H1 (cell line): ENCODE measurements around the gene NELL1.

Experiments
- BACH1 ChIP-seq: IDR thresholded peaks from 2 replicates; pipeline ENCODE4 v1.6.1; 2012; ENCODE audit warnings: low read length, improper control_type of control experiment
- CEBPB ChIP-seq: IDR thresholded peaks from 2 replicates; pipeline ENCODE4 v1.6.1; 2012; ENCODE audit warnings: low read depth, low read length
- CTCF ChIP-seq, 3 experiments: IDR thresholded peaks; 1 replicate in 2 of 3; 2 replicates in 1 of 3; pipeline versions ENCODE4 v1.5.1 to v1.6.1; 2011; ENCODE audit warnings: low read length in 3 of 3, mild to moderate bottlenecking in 3 of 3, inconsistent platforms in 2 of 3, low read depth in 1 of 3, moderate library complexity in 1 of 3; ENCODE audit not compliant: insufficient read depth in 1 of 3; ENCODE audit errors: control extremely low read depth in 1 of 3
- GTF2F1 ChIP-seq: IDR thresholded peaks from 2 replicates; pipeline ENCODE4 v1.6.1; 2012; ENCODE audit warnings: low read depth, low read length, improper control_type of control experiment, borderline replicate concordance
- POLR2A ChIP-seq, 2 experiments: IDR thresholded peaks; 1 replicate in 1 of 2; 2 replicates in 1 of 2; pipeline ENCODE4 v1.6.1; 2011; ENCODE audit warnings: low read depth in 2 of 2, low read length in 2 of 2, mild to moderate bottlenecking in 2 of 2; ENCODE audit errors: control extremely low read depth in 1 of 2
- POU5F1 ChIP-seq: IDR thresholded peaks from 2 replicates; pipeline ENCODE4 v1.6.1; 2011; ENCODE audit warnings: low read depth, mild to moderate bottlenecking, low read length, moderate library complexity
- SRF ChIP-seq: IDR thresholded peaks from 2 replicates; pipeline ENCODE4 v1.6.1; 2011; ENCODE audit warnings: mild to moderate bottlenecking, low read depth, low read length, moderate library complexity
- SUZ12 ChIP-seq: fragments of 200-600 bp; sonication (generic); IDR thresholded peaks from 2 replicates; pipeline ENCODE4 v1.6.1; 2012; ENCODE audit warnings: mild to moderate bottlenecking, inconsistent platforms, low read length, moderate library complexity, mixed read lengths
- TAF7 ChIP-seq: optimal IDR thresholded peaks from 2 replicates; pipeline ENCODE3; 2011; ENCODE audit warnings: low read depth, mild to moderate bottlenecking, inconsistent platforms, low read length, moderate library complexity, borderline replicate concordance

- no peak for TF ChIP-seq CTCF (IDR thresholded peaks at IDR 0.05; ENCODE audit: control extremely low read depth in 1 of 3, insufficient read depth in 1 of 3, low read depth in 1 of 3, low read length in 3 of 3)
- TF ChIP-seq POU5F1 = no peak
- no peak for TF ChIP-seq GTF2F1
- no peak for TF ChIP-seq SUZ12
- no peak for TF ChIP-seq POLR2A (IDR thresholded peaks at IDR 0.05; ENCODE audit: control extremely low read depth in 1 of 2, low read depth in 2 of 2, low read length in 2 of 2)
- no peak for TF ChIP-seq SRF
- TF ChIP-seq TAF7 = no peak
- TF ChIP-seq CEBPB = no peak
- TF ChIP-seq BACH1 = no peak
These were observed 588.1 kb downstream of the NELL1 start for GRCh38 chr11:21257461-21257860.
